ENCODE results near the gene ZNF232. TPM values are rescaled to one million over a fixed set of nuclear protein-coding genes. Genes with fewer than 3 reads are reported as not detected.

ZNF232 gene
- total and polyA plus RNA-seq, 10 donors, result 5.6 to 11.4 (median 9.6) TPM

DNA sequence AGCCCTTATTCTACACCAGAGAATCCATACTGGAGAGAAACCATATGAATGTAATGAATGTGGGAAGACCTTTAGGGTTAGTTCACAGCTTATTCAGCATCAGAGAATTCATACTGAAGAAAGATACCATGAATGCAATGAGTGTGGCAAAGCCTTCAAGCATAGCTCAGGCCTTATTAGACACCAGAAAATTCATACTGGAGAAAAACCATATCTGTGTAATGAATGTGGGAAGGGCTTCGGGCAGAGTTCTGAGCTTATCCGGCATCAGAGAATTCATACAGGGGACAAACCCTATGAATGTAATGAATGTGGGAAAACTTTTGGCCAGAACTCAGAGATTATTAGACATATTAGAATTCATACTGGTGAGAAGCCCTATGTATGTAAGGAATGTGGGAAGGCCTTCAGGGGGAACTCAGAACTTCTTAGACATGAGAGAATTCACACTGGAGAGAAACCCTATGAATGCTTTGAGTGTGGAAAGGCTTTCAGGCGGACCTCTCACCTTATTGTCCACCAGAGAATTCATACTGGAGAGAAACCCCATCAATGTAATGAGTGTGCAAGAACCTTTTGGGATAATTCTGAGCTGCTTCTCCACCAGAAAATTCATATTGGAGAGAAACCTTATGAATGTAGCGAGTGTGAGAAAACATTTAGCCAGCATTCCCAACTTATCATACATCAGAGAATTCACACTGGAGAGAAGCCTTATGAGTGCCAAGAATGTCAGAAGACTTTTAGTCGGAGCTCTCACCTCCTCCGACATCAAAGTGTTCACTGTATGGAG is 19.3 kb downstream of the ZNF232 start:
- 95 to 98% (median 96%) methylated on average over 6 of the region's 6 CpGs for WGBS, 5 donors
- TF ChIP-seq, protein P1, sequence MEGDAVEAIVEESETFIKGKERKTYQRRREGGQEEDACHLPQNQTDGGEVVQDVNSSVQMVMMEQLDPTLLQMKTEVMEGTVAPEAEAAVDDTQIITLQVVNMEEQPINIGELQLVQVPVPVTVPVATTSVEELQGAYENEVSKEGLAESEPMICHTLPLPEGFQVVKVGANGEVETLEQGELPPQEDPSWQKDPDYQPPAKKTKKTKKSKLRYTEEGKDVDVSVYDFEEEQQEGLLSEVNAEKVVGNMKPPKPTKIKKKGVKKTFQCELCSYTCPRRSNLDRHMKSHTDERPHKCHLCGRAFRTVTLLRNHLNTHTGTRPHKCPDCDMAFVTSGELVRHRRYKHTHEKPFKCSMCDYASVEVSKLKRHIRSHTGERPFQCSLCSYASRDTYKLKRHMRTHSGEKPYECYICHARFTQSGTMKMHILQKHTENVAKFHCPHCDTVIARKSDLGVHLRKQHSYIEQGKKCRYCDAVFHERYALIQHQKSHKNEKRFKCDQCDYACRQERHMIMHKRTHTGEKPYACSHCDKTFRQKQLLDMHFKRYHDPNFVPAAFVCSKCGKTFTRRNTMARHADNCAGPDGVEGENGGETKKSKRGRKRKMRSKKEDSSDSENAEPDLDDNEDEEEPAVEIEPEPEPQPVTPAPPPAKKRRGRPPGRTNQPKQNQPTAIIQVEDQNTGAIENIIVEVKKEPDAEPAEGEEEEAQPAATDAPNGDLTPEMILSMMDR (IDR thresholded peaks at IDR 0.05 in 8 of 11, conservative IDR thresholded peaks at IDR 0.05 in 3 of 11), result no peak
- TF ChIP-seq POLR2AphosphoS5 (IDR thresholded peaks at IDR 0.05), result no peak
- TF ChIP-seq POLR2A (IDR thresholded peaks at IDR 0.05), result no peak
- no peak overlapping the region for H3K27ac ChIP-seq
- H3K27me3 ChIP-seq (replicated peaks in 1 of 7), result peaks cover 0 to 12% (median 2%) of the 10 kb centered on the region in 7 donors
- intact Hi-C loops (cut with DNase I; ENCODE audit: low total_unique reads), result no loop called here
- H3K4me1 ChIP-seq, result peaks cover 0 to 13% (median 8%) of the 10 kb centered on the region in 6 donors
- peaks cover 50 to 100% (median 95%) of the 10 kb centered on the region in 8 donors for H3K9me3 ChIP-seq
- DNase-seq, result no peak
- peaks cover 26 to 70% (median 49%) of the 10 kb centered on the region in 6 donors for H3K36me3 ChIP-seq
- H3K4me3 ChIP-seq, result peak overlapping the region in 1 of 8 donors; percentile 2

DNA sequence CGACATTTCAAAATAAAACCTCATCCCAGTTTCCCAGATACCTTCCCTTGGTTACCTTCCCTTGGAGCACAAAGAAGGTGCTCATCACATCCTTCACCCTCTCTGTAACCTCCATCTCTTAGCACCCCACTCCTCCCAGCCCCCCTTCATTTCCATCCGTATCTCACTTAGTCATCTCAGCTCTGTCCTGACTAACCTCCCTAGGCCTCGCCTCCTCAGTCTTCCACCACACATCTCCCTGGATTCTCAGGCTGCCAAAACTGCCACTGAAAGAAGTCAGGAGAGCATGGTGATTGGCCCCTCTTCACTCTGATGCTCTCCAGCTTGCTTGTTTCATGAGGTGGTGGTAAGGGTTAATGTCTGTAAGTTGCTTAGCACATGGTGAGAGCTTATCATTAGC is 31.1 kb downstream of the ZNF232 start:
- Histone ChIP-seq H3K4me1 (peaks cover 4 to 32% (median 23%) of the 10 kb centered on the region in 6 donors), H3K27ac (no peak overlapping the region), H3K4me3 (no peak overlapping the region), H3K9me3 (peaks cover 0 to 42% (median 33%) of the 10 kb centered on the region in 8 donors), H3K36me3 (peaks cover 0 to 48% (median 7%) of the 10 kb centered on the region in 6 donors), H3K27me3 (replicated peaks in 1 of 7) (no peaks in the 10 kb centered on the region)
- intact Hi-C loops (cut with DNase I; ENCODE audit: low total_unique reads), result no loop called here
- no peak for DNase-seq
- TF ChIP-seq POLR2A (IDR thresholded peaks at IDR 0.05), result no peak
- TF ChIP-seq POLR2AphosphoS5 (IDR thresholded peaks at IDR 0.05), result no peak
- TF ChIP-seq, protein P1 (IDR thresholded peaks at IDR 0.05 in 8 of 11, conservative IDR thresholded peaks at IDR 0.05 in 3 of 11), result no peak
- 82 to 98% (median 93%) methylated on average over 3 of the region's 3 CpGs for WGBS, 5 donors

DNA sequence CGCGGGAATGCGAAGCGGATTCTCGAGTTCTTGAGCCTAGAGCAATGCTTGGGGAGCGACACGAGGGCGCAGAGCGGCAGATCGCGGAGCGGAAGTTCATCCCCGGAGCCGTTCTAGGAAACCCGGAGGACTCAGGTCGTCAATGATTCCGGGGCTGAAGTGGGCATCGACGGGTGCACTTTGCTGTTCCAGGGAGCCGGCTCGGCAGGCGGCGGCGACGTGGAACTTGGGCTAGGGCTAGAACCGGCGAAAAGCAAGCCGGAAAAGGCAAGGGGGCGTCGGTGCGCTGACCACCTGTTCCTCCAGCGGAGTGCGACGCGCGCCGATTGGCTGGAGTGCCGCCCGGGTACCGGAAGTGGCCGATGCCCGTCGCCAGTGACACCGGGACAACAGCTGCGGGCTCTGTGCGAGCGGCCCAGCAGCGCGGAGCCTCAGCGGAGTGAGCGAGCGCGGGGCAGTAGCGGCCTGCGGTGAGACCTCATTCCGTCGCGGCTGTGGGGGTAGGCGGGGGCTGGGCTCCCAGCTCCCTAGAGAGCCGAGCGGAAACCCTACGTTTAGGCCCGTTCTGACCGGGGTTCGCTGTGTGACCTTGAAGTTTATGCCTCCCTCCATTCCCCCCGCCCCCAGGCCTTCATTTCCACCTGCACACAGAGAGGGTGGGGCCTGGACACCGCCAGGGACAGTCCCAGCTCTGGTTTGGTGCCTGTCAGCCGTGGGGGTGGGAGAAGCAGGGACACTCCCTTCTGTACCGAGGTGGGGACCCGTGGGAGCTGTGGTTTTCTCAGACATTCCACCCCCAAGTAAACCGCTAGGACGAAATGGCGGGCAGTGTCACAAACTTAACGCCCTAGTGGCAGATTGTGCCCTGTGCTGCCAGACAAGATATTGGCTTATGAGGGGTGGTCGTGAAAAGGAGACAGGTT is 33.3 kb downstream of the ZNF232 start, which contains the start of gene ZFP3:
Gene ZFP3, plus strand, starts transcription at position 362 of the 923 bp plus-strand sequence. CDS start 13,038 bp downstream, outside the sequence.
- Histone ChIP-seq H3K27me3 (replicated peaks in 1 of 7) (no peaks in the 10 kb centered on the region), H3K27ac (peak within 1 kb of the TSS; percentile 78 to 93 (median 85)), H3K4me1 (peaks cover 4 to 32% (median 23%) of the 10 kb centered on the region in 6 donors), H3K9me3 (peaks cover 0 to 23% (median 13%) of the 10 kb centered on the region in 8 donors), H3K36me3 (peaks cover 0 to 33% (median 2%) of the 10 kb centered on the region in 6 donors), H3K4me3 (peak within 1 kb of the TSS; percentile 63 to 89 (median 73))
- peak; percentile 97 for DNase-seq
- WGBS, 5 donors, result 1 to 2% (median 1%) methylated on average over 40 to 75 of the region's 75 CpGs
- TF ChIP-seq, protein P1 (IDR thresholded peaks at IDR 0.05 in 8 of 11, conservative IDR thresholded peaks at IDR 0.05 in 3 of 11), result peak in 8 of 11 experiments; percentile 11 to 52 (median 34)
- TF ChIP-seq POLR2A (IDR thresholded peaks at IDR 0.05) (peak in 1 of 3 donors; percentile 52), POLR2AphosphoS5 (IDR thresholded peaks at IDR 0.05) (peak; percentile 87 to 92 (median 91))
- intact Hi-C loops (cut with DNase I; ENCODE audit: low total_unique reads), result no loop called here
